ENCODE data around the gene BTBD9. TPM values are rescaled to one million over a fixed set of nuclear protein-coding genes. Genes with fewer than 3 reads are reported as not detected.

BTBD9 gene
- polyA plus RNA-seq, 1 donor (not counting 4 experiments of a cell fraction or from before 2014, with no cell fraction given): 6.8 TPM

DNA sequence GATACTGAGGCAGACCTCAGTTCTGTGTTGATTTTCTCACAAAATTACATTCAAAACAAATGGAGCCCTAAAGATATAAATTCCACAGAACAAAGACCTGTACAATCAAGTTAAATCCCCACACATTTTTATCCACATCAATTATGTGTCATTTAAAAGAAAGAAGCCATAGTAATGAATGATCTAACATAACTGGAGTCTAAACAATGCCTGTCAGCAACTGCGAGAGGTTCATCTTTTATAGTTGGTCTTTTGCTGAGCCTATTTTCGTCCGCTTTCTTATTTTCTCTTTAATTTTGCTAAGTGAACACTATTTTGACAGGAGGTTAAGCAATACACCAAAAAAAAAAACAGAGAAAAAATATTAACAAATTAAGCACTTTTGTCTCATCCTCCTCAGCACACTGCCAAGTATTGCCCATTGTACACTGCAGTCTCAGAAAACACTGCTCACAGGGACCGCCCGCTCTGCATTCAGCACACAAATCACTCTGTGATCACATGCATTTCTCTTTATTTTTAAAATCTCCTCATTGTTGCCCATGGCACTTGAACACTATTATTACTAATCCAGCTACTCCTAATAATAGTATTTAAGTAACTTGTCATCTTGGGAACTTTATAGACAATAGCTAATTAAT is 140.8 kb downstream of the BTBD9 start:
- Histone ChIP-seq H3K27ac (ENCODE audit: control insufficient read depth, insufficient read depth, low read length) (no peak overlapping the region), H4K20me1 (ENCODE audit: control insufficient read depth, extremely low read depth, insufficient read depth, low read length) (no peaks in the 10 kb centered on the region), H3K4me3 (ENCODE audit: control insufficient read depth in 2 of 3, extremely low read depth in 1 of 3, insufficient read depth in 2 of 3, low read depth in 1 of 3, low read length in 3 of 3) (no peak overlapping the region), H3K27me3 (ENCODE audit: control insufficient read depth, extremely low read depth, insufficient read depth, low read length) (no peaks in the 10 kb centered on the region), H2AFZ (ENCODE audit: control insufficient read depth, low read length) (no peak overlapping the region), H3K79me2 (ENCODE audit: control insufficient read depth, insufficient read depth, low read length) (no peaks in the 10 kb centered on the region), H3K9me1 (ENCODE audit: control insufficient read depth, extremely low read depth, insufficient read depth, low read length) (no peaks in the 10 kb centered on the region), H3K9me3 (ENCODE audit: control insufficient read depth, low read depth, low read length) (no peaks in the 10 kb centered on the region), H3K36me3 (ENCODE audit: control insufficient read depth in 2 of 2, extremely low read depth in 1 of 2, insufficient read depth in 2 of 2, low read length in 2 of 2) (no peaks in the 10 kb centered on the region), H3K4me1 (ENCODE audit: control insufficient read depth, extremely low read depth, insufficient read depth, low read length) (no peaks in the 10 kb centered on the region), H3K9ac (ENCODE audit: control insufficient read depth, extremely low read depth, insufficient read depth, low read length) (no peak overlapping the region), H3K4me2 (ENCODE audit: control insufficient read depth, extremely low read depth, insufficient read depth, low read depth, low read length) (no peak overlapping the region)
- no peak for DNase-seq (ENCODE audit: low read depth, low spot score)
- FAIRE-seq: no peak
- TF ChIP-seq EZH2 (IDR thresholded peaks at IDR 0.05; ENCODE audit: low read length): no peak
- TF ChIP-seq, protein P1, sequence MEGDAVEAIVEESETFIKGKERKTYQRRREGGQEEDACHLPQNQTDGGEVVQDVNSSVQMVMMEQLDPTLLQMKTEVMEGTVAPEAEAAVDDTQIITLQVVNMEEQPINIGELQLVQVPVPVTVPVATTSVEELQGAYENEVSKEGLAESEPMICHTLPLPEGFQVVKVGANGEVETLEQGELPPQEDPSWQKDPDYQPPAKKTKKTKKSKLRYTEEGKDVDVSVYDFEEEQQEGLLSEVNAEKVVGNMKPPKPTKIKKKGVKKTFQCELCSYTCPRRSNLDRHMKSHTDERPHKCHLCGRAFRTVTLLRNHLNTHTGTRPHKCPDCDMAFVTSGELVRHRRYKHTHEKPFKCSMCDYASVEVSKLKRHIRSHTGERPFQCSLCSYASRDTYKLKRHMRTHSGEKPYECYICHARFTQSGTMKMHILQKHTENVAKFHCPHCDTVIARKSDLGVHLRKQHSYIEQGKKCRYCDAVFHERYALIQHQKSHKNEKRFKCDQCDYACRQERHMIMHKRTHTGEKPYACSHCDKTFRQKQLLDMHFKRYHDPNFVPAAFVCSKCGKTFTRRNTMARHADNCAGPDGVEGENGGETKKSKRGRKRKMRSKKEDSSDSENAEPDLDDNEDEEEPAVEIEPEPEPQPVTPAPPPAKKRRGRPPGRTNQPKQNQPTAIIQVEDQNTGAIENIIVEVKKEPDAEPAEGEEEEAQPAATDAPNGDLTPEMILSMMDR (optimal IDR thresholded peaks at IDR 0.05 in 1 of 3, IDR thresholded peaks at IDR 0.05 in 1 of 3, conservative IDR thresholded peaks at IDR 0.05 in 1 of 3; ENCODE audit: extremely low read depth in 1 of 3, insufficient read depth in 2 of 3, low read length in 3 of 3): no peak
- dilution Hi-C loops (cut with MboI; ENCODE audit: extremely low pct_ligation_motif_present, low sequenced_read_pairs): no loop called here

DNA sequence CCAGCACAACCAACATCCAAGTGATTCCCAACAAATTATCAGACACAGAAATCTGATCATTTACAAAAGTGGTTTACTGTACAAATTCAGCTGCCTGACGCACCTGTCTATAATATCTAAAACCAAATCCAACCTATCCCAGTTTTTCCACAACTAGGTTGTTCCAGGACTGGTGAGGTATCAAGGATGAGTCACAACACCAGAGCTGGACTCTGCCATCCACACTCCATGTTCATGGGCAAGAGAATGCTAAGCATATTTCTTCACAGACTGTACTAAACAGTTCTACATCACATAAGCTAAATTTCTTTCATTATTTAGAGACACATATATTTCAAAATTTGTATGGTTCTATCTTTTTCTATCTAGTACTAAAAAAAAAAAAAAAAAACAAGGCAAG is 141.6 kb downstream of the BTBD9 start:
- FAIRE-seq (no peak), DNase-seq (ENCODE audit: low read depth, low spot score) (no peak)
- no peaks in the 10 kb centered on the region for H3K4me1 ChIP-seq (ENCODE audit: control insufficient read depth, extremely low read depth, insufficient read depth, low read length)
- H3K36me3 ChIP-seq (ENCODE audit: control insufficient read depth in 2 of 2, extremely low read depth in 1 of 2, insufficient read depth in 2 of 2, low read length in 2 of 2): no peaks in the 10 kb centered on the region
- no peaks in the 10 kb centered on the region for H3K9me3 ChIP-seq (ENCODE audit: control insufficient read depth, low read depth, low read length)
- no peak overlapping the region for H3K4me3 ChIP-seq (ENCODE audit: control insufficient read depth in 2 of 3, extremely low read depth in 1 of 3, insufficient read depth in 2 of 3, low read depth in 1 of 3, low read length in 3 of 3)
- H3K27ac ChIP-seq (ENCODE audit: control insufficient read depth, insufficient read depth, low read length): no peak overlapping the region
- no peaks in the 10 kb centered on the region for H3K27me3 ChIP-seq (ENCODE audit: control insufficient read depth, extremely low read depth, insufficient read depth, low read length)
- H3K79me2 ChIP-seq (ENCODE audit: control insufficient read depth, insufficient read depth, low read length): no peaks in the 10 kb centered on the region
- no peak overlapping the region for H3K9ac ChIP-seq (ENCODE audit: control insufficient read depth, extremely low read depth, insufficient read depth, low read length)
- no peak overlapping the region for H3K4me2 ChIP-seq (ENCODE audit: control insufficient read depth, extremely low read depth, insufficient read depth, low read depth, low read length)
- H3K9me1 ChIP-seq (ENCODE audit: control insufficient read depth, extremely low read depth, insufficient read depth, low read length): no peaks in the 10 kb centered on the region
- H4K20me1 ChIP-seq (ENCODE audit: control insufficient read depth, extremely low read depth, insufficient read depth, low read length): no peaks in the 10 kb centered on the region
- dilution Hi-C loops (cut with MboI; ENCODE audit: extremely low pct_ligation_motif_present, low sequenced_read_pairs): no loop called here
- no peak overlapping the region for H2AFZ ChIP-seq (ENCODE audit: control insufficient read depth, low read length)
- no peak for TF ChIP-seq EZH2 (IDR thresholded peaks at IDR 0.05; ENCODE audit: low read length)
- TF ChIP-seq, protein P1 (optimal IDR thresholded peaks at IDR 0.05 in 1 of 3, IDR thresholded peaks at IDR 0.05 in 1 of 3, conservative IDR thresholded peaks at IDR 0.05 in 1 of 3; ENCODE audit: extremely low read depth in 1 of 3, insufficient read depth in 2 of 3, low read length in 3 of 3): no peak
